GM18508 (cell line): Measurements from ENCODE around the gene RNF43.

Experiments
- ATAC-seq: cut with Tn5 transposase; IDR thresholded peaks from one replicate; pipeline ENCODE4 v1.9.1; 2021; ENCODE audit warnings: moderate number of reproducible peaks; ENCODE audit not compliant: insufficient read depth, unreplicated experiment

RNF43 gene

GRCh38 chr17:58382872-58383242 lies 34.5 kb downstream of the RNF43 start:
- no peak for ATAC-seq

GRCh38 chr17:58382108-58382871 lies 35.0 kb downstream of the RNF43 start:
- ATAC-seq: no peak

GRCh38 chr17:58381124-58382035 lies 36.0 kb downstream of the RNF43 start:
- no peak for ATAC-seq

GRCh38 chr17:58380207-58381123 lies 36.9 kb downstream of the RNF43 start:
- ATAC-seq: no peak

GRCh38 chr17:58379511-58379824 lies 37.9 kb downstream of the RNF43 start:
- no peak for ATAC-seq

- ATAC-seq: no peak
Observed at GRCh38 chr17:58378733-58379510, 38.4 kb downstream of the RNF43 start.

GRCh38 chr17:58377661-58378060 lies 39.7 kb downstream of the RNF43 start:
- ATAC-seq: no peak

GRCh38 chr17:58377093-58377601 lies 40.2 kb downstream of the RNF43 start:
- no peak for ATAC-seq

- no peak for ATAC-seq
Observed at GRCh38 chr17:58376472-58377000, 40.8 kb downstream of the RNF43 start.

GRCh38 chr17:58375811-58376210 lies 41.5 kb downstream of the RNF43 start:
- no peak for ATAC-seq

- ATAC-seq: no peak
Observed at GRCh38 chr17:58375256-58375655, 42.1 kb downstream of the RNF43 start.

- no peak for ATAC-seq
Observed at GRCh38 chr17:58373923-58374322, 43.4 kb downstream of the RNF43 start.

GRCh38 chr17:58373003-58373402 lies 44.3 kb downstream of the RNF43 start:
- ATAC-seq: no peak

- ATAC-seq: no peak
Observed at GRCh38 chr17:58371300-58371950, 45.9 kb downstream of the RNF43 start.

- no peak for ATAC-seq
Observed at GRCh38 chr17:58370716-58371115, 46.6 kb downstream of the RNF43 start.

GRCh38 chr17:58370309-58370708 lies 47.0 kb downstream of the RNF43 start:
- no peak for ATAC-seq

GRCh38 chr17:58369214-58370031 lies 47.9 kb downstream of the RNF43 start:
- ATAC-seq: no peak

GRCh38 chr17:58368860-58369213 lies 48.5 kb downstream of the RNF43 start:
- ATAC-seq: no peak
